ENCODE data around the gene MPPED1.

Gene MPPED1

GRCh38 chr22:43449205-43449830, 37.5 kb downstream of the MPPED1 start:
- DNase-seq (ENCODE audit: low read depth): no peak

- no peak for DNase-seq (ENCODE audit: low read depth)
Measured at GRCh38 chr22:43449831-43450225, 38.0 kb downstream of the MPPED1 start.

- DNase-seq (ENCODE audit: low read depth): no peak
Measured at GRCh38 chr22:43451371-43452050, 39.7 kb downstream of the MPPED1 start.

GRCh38 chr22:43455846-43456245, 44.0 kb downstream of the MPPED1 start:
- DNase-seq (ENCODE audit: low read depth): no peak

GRCh38 chr22:43457002-43457401, 45.2 kb downstream of the MPPED1 start:
- no peak for DNase-seq (ENCODE audit: low read depth)

GRCh38 chr22:43462701-43463100, 50.9 kb downstream of the MPPED1 start:
- no peak for DNase-seq (ENCODE audit: low read depth)

GRCh38 chr22:43464809-43465208, 53.0 kb downstream of the MPPED1 start:
- no peak for DNase-seq (ENCODE audit: low read depth)

- no peak for DNase-seq (ENCODE audit: low read depth)
Measured at GRCh38 chr22:43465291-43466015, 53.6 kb downstream of the MPPED1 start.

GRCh38 chr22:43466710-43467109, 54.9 kb downstream of the MPPED1 start:
- no peak for DNase-seq (ENCODE audit: low read depth)

- no peak for DNase-seq (ENCODE audit: low read depth)
Measured at GRCh38 chr22:43467216-43467940, 55.6 kb downstream of the MPPED1 start.

GRCh38 chr22:43470253-43470652, 58.4 kb downstream of the MPPED1 start:
- no peak for DNase-seq (ENCODE audit: low read depth)

GRCh38 chr22:43470941-43471585, 59.2 kb downstream of the MPPED1 start:
- DNase-seq (ENCODE audit: low read depth): no peak

- no peak for DNase-seq (ENCODE audit: low read depth)
Measured at GRCh38 chr22:43471606-43472135, 59.9 kb downstream of the MPPED1 start.

- no peak for DNase-seq (ENCODE audit: low read depth)
Measured at GRCh38 chr22:43473031-43473430, 61.2 kb downstream of the MPPED1 start.

GRCh38 chr22:43473441-43473840, 61.6 kb downstream of the MPPED1 start:
- no peak for DNase-seq (ENCODE audit: low read depth)

GRCh38 chr22:43474161-43475101, 62.6 kb downstream of the MPPED1 start:
- no peak for DNase-seq (ENCODE audit: low read depth)

- no peak for DNase-seq (ENCODE audit: low read depth)
Measured at GRCh38 chr22:43475549-43476076, 63.8 kb downstream of the MPPED1 start.

- DNase-seq (ENCODE audit: low read depth): no peak
Measured at GRCh38 chr22:43476341-43476740, 64.5 kb downstream of the MPPED1 start.

GRCh38 chr22:43476751-43477725, 65.2 kb downstream of the MPPED1 start:
- DNase-seq (ENCODE audit: low read depth): no peak
